Activated CD4-positive, alpha-beta T cell treated with anti-CD3 and anti-CD28 coated beads, Interleukin-2, amount 50 U/mL, for 48 hours (primary cell): Measurements from ENCODE around the gene RAD21L1.

ENCODE experiments used
- DNase-seq, 2 experiments: peaks; one replicate each; pipeline ENCODE4 v3.0.0-alpha.2; 2020

Gene RAD21L1

DNA sequence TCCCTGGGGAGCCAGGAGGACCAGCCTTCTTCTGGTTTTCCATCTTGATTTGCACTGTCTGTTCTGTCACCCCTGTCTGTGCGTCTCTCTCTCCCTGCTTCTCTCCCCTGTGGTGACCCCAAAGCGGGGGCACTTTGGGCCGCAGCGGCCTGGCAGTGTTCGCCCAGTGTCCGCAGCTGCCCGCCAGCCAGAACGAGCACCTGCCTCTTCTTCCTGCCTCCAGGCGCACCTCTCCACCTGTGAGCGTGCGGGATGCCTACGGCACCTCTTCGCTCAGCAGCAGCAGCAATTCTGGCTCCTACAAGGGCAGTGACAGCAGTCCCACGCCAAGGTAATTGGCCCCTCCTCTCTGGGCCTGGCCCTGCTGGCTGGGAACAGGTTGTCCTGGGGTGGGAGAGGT, 71.1 kb downstream of the RAD21L1 start:
- DNase-seq, result no peak

DNA sequence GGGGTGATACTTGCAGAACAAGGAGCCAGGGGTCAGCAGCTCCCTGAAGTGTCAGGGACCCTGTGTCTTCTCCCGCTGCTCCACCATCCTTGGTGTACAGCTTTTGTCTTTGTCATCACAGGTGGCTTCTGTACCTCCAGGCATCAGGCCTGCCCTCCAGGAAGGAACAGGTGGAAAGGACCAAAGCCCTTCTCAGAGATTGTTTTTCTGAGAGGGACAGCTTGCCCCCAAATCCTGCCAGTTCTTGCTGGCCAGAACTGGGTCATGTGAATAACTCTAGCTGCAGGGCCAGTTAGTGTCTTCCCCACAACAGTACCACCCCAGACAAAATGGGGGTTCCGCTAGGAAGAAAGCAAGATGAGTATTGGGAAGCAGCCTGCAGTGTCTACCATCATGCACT, 71.6 kb downstream of the RAD21L1 start:
- DNase-seq, result no peak

DNA sequence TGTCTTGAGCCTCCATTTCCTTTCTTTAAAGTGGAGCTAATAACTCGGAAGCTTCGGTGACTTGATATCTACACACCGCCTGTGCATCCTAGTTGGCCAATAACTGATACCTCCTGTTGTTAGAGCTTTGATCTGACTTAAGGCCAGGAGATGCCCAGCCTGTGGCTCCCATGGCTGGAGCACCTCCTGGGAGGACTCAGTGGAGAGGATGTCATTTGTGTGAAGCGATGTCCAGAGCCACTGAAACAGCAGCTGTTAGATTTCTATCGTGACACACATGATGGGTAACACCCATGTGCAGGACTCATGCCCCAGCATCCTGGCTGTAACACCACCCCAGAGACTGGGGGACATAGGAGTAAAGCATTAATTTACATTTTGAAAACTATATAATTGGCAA, 72.3 kb downstream of the RAD21L1 start:
- DNase-seq, result no peak

DNA sequence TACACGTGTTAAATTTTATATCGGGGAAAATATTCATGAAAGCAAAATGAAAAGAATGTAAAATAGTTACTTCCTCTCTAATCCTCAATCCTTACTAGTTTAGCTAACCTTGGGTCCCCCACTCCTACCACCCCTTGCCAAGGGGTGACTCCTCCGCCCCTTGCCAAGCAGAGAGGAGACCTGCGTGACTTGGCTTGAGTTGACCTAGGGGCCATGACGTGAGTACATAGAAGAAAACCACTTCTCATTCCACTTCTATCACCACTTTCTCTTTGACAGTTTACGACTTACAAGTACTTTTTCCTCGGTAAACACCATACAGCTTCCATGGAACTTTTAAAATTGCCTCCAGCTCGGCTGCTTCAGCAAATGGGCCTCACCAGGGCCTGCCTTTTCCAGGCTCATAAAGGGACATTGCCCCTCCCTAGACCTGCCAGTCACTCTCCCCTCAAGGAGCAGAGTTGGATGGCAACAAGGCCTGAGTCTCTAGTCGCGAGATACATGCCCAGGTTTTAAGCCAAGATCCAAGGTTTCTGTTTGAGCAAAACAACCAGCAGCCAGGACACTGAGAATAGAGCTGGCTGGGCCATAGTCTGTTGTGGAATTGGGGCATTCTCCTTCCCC, 73.2 kb downstream of the RAD21L1 start:
- no peak for DNase-seq

DNA sequence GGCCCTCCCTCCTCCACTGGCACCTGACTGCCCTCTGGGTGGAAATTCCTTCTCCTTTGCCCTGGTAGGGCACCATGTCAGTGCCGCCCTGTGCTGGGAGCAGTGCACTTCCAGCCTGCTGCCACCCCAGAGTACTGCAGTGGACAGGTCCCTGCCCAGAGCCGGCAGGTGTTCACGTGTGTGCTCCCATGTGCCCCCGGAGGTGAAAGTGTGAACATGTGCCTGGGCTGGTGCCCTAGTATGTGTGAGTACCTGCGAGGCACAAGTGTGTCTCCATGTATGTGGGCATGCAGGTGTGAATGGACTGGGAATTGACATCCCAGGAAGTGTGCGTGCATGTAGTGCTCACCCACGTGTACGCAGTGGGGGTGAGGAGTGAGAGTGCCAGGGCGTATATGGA, 73.7 kb downstream of the RAD21L1 start:
- peak; percentile 33 to 50 for DNase-seq

GRCh38 chr20:1300083-1300840, 74.4 kb downstream of the RAD21L1 start:
- DNase-seq, result no peak

GRCh38 chr20:1301031-1301529, 75.2 kb downstream of the RAD21L1 start:
- peak; percentile 46 to 58 for DNase-seq

GRCh38 chr20:1302685-1303541, 77.1 kb downstream of the RAD21L1 start:
- DNase-seq, result no peak

- no peak for DNase-seq
These were observed 79.1 kb downstream of the RAD21L1 start for GRCh38 chr20:1304710-1305515.
